ENCODE measurements around the gene ELAVL3. TPM values are rescaled to one million over a fixed set of nuclear protein-coding genes. Genes with fewer than 3 reads are reported as not detected.

ELAVL3 gene
- total and polyA plus RNA-seq, 2 of the 8 experiments (the other 6 are each of a cell fraction or from before 2014, with no cell fraction given): 0.80 to 1.0 TPM

- TF ChIP-seq CHD7 (IDR thresholded peaks at IDR 0.05; ENCODE audit: insufficient replicate concordance, low read length) (no peak), TAF1 (IDR thresholded peaks at IDR 0.05; ENCODE audit: low read depth, low read length) (peak; percentile 53; the same call in 1 of the 2 replicates), CBX8 (IDR thresholded peaks at IDR 0.05; ENCODE audit: borderline replicate concordance, low read depth, low read length) (no peak), ASH2L (IDR thresholded peaks at IDR 0.05; ENCODE audit: low read length) (peak; percentile 36), PHF8 (conservative IDR thresholded peaks at IDR 0.05; ENCODE audit: low read depth, low read length) (peak; percentile 44)
Observed at GRCh38 chr19:11418094-11418548, 62.7 kb downstream of the ELAVL3 start (continued).
